ENCODE results near the gene CTNNBL1.

CTNNBL1 gene

DNA sequence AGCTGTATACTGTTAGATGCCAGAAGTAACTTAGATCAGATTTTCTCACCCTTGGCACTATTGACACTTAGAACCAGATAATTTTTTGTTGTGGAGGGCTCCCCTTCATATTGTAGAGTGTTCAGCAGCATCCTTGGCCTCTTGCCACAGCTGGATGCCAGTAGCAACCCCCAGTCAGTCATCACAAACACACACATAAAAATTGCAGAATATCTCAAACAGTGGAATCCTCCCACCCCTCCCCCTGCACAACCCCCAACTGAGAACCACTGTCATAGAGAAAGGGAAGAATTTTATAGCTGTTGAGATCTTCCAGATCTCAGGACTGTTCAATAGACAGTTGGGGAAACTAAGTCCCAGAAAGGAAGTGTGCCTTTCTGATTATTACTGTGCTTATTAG is 127.9 kb downstream of the CTNNBL1 start:
- no peak for DNase-seq (ENCODE audit: low spot score)

DNA sequence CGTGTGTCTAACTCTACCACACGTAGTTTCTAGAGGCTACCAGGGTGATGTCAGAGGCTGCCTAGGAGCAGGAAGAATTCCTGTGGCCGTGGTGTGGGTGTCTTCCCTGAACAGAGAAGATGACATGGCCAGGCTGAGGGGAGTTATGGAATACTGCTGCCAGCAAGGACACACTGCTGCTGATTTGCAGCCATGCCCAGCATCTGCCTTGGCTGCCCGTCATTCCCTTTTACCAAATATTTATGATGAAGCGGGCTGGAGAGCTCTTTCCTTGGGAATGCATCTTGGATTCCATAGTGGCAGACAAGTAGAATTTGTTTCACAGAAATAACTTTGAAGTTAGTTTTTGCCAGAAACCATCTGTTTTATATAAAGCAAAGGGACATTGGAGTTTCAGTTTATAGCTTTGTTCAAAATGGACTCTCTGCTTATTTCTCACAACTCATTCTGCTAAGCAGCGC is 128.3 kb downstream of the CTNNBL1 start:
- no peak for DNase-seq (ENCODE audit: low spot score)

DNA sequence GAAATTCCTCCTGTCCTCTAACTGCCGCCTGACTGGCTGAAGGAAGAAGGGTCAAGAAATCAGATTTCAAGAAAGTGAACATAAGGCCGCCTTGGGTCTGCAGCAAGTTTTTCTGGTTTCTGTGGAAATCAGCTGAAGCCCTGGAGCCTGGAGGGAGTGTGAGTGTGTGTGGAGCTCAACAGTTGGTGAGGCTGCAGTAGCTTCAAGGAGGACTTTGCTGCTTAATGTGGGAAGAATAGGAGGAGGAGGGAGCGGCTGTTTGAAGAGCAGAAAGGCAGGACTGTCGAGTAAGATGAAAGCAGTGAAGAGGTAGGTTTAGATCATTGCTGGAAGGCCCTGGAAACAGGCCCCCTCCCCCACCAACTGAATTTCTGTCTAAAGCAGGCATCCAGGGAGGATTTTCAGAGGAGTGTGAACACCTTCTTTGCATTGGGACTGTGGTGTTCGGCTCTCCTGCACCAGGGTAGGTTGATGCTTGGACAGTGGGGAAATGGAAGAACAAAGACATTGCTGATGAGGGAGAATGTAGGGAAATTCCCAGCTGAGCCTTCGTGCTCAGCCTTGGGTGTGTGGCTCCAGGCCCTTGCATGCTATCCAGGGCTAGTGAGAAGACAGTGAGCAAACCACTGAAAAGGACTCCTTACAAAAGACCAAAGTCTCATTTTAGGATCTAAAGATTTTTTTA is 129.6 kb downstream of the CTNNBL1 start:
- DNase-seq (ENCODE audit: low spot score): peak; percentile 5

GRCh38 chr20:37827605-37828004 is 133.8 kb downstream of the CTNNBL1 start:
- no peak for DNase-seq (ENCODE audit: low spot score)

DNA sequence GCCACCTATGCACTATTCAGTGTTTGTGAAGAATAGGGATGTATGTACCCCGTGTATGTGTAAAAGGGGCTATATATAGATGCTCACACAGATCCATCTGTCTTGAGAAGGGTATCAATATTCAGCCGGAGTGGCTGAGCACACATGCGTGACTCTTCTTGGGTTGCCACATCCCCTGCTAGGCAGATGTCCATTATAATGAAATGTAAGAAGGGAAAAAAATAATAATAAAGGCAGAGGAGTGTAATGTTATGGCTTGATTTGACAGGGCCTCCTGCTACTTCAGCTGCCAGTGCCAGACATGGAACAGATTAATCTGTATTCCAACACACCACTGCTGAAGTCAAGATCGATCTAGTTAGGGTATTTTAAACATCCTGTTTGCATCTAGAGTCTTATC is 134.9 kb downstream of the CTNNBL1 start:
- no peak for DNase-seq (ENCODE audit: low spot score)

DNA sequence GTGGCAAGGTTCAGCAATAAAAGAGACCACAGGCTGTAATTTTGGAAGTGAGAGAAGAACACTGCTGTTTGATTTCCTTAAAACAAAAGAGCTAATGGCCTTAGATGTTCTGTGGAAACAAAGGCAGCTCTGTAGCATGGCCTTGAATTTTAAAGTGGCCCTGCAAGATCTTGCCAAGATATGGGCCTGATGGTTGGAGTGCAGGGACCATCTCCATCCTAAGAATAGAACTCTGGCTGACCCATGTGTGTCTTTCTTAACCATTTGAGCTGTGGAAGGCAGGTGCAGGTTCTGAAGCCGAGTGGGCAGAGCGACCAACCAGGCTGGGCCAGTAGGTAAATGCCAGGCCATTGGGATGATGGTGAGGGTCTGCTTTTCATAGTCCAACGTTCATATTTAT is 135.3 kb downstream of the CTNNBL1 start:
- no peak for DNase-seq (ENCODE audit: low spot score)

GRCh38 chr20:37833221-37833896 is 139.5 kb downstream of the CTNNBL1 start:
- no peak for DNase-seq (ENCODE audit: low spot score)

GRCh38 chr20:37836926-37837325 is 143.1 kb downstream of the CTNNBL1 start:
- no peak for DNase-seq (ENCODE audit: low spot score)

DNA sequence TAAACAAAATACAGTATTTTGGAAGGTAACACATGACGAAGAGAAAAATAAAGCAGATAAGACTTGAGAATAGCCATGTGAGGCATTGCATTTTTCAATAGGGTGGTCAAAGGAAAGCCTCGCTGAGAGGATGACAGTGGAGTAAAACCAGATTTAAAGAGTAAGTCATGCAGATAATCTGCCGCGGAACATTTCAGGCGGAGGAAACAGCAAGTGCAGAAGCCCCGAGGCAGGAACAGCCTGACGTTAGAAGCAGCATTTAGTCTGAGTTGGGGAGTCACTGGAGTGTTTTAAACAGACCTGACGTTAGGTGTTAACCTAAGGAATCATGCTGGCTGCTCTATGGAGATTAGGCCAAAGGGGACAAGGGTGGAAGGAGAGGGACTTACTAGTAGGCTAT is 144.1 kb downstream of the CTNNBL1 start:
- no peak for DNase-seq (ENCODE audit: low spot score)

- DNase-seq (ENCODE audit: low spot score): no peak
Observed at GRCh38 chr20:37838769-37839431, 145.1 kb downstream of the CTNNBL1 start.

- no peak for DNase-seq (ENCODE audit: low spot score)
Observed at GRCh38 chr20:37839432-37839827, 145.6 kb downstream of the CTNNBL1 start.

GRCh38 chr20:37839955-37840354 is 146.1 kb downstream of the CTNNBL1 start:
- no peak for DNase-seq (ENCODE audit: low spot score)

DNA sequence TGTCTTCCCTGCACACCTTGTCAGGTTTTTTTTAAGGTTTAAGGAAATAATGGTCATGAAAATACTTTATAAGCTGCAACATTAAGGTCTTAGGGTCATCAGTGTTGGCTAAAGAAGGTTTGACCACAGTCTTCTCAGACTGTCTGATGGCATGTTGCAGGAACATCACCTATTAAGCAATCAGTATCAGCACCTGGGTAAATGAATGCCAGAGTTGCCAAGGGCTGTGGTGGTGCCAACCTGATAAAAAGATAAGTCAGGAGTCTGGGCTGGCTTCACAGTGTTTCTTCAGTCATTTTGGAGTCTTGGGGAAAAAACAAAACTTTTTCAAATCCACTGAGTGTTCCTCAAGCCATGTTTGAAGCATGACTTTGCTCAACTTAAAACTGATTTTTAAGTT is 147.6 kb downstream of the CTNNBL1 start:
- DNase-seq (ENCODE audit: low spot score): no peak

DNA sequence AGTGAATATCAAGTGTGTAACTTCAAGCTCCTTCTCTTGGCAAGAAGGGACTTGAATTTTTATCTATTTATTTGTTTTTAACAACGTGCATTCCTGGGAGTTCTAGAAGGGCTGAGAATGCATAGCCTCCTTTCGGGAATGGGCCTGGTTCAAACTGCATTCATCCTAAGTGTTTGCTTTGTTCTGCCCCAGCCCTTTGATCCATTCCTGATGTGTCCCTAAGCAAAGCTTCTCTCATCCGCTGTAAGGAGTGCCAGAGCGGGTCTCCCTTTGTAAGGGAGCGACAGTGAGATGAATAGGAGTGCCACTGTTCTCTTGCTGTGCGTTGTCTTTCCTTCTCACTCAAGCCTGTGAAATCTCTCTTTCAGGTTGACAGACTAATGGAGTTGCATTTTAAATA is 148.1 kb downstream of the CTNNBL1 start:
- DNase-seq (ENCODE audit: low spot score): no peak

- DNase-seq (ENCODE audit: low spot score): no peak
Observed at GRCh38 chr20:37845241-37845681, 151.4 kb downstream of the CTNNBL1 start.

GRCh38 chr20:37845878-37846277 is 152.0 kb downstream of the CTNNBL1 start:
- no peak for DNase-seq (ENCODE audit: low spot score)

GRCh38 chr20:37846573-37846972 is 152.7 kb downstream of the CTNNBL1 start:
- DNase-seq (ENCODE audit: low spot score): no peak

GRCh38 chr20:37848706-37849105 is 154.9 kb downstream of the CTNNBL1 start:
- no peak for DNase-seq (ENCODE audit: low spot score)

GRCh38 chr20:37849156-37849555 is 155.3 kb downstream of the CTNNBL1 start:
- no peak for DNase-seq (ENCODE audit: low spot score)

DNA sequence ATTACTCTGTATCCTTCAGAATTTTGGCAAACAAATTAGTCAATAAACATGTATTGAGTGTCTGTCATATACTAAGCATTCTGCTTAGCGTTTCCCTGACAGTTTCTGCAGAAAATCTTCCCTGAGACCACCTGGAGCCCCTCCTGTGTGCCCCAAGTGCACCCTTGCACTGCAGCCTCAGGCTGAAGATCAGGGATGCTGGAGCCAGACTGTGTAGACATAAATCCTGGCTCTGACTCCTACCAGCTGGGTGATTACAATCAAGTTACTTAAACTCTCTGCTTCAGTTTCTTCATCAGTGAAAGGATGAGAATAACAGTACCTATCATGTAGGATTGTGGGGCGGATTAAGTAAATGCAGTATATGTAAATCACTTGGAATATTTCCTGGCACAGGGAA is 155.7 kb downstream of the CTNNBL1 start:
- DNase-seq (ENCODE audit: low spot score): no peak

- no peak for DNase-seq (ENCODE audit: low spot score)
Observed at GRCh38 chr20:37850036-37850592, 156.3 kb downstream of the CTNNBL1 start.

GRCh38 chr20:37850724-37851355 is 157.0 kb downstream of the CTNNBL1 start:
- DNase-seq (ENCODE audit: low spot score): no peak
